KOPT-K1 (cell line): ENCODE measurements around the gene TSHR.
"Not testable (repeated sequence)": the region's sequence is repeated elsewhere in the genome, so short reads cannot be mapped to it uniquely, and the experiment has no call there.

Experiments used
- H3K27ac ChIP-seq: fragments of 200-600 bp; sonication (generic); 2 replicates; pipeline ENCODE4 v1.5.1; 2016; ENCODE audit warnings: antibody characterized with exemption, mild to moderate bottlenecking, low read depth, low read length; ENCODE audit not compliant: poor library complexity, severe bottlenecking
- H3K36me3 ChIP-seq: fragments of 200-600 bp; sonication (generic); 2 replicates; pipeline ENCODE4 v1.5.1; 2017; ENCODE audit warnings: antibody characterized with exemption, mild to moderate bottlenecking, low read length, moderate library complexity; ENCODE audit not compliant: insufficient read depth
- H3K9me3 ChIP-seq: fragments of 200-600 bp; sonication (generic); 2 replicates; pipeline ENCODE4 v1.5.1; 2017; ENCODE audit warnings: antibody characterized with exemption, low read length, mild to moderate bottlenecking; ENCODE audit not compliant: insufficient read depth, poor library complexity, severe bottlenecking

The TSHR gene

GRCh38 chr14:81001447-81001846 is 46.0 kb downstream of the TSHR start:
- H3K36me3 ChIP-seq: peaks cover 9% of the 10 kb centered on the region; the same call in 1 of the 2 replicates
- H3K27ac ChIP-seq: no peak overlapping the region
- H3K9me3 ChIP-seq: no peaks in the 10 kb centered on the region

DNA sequence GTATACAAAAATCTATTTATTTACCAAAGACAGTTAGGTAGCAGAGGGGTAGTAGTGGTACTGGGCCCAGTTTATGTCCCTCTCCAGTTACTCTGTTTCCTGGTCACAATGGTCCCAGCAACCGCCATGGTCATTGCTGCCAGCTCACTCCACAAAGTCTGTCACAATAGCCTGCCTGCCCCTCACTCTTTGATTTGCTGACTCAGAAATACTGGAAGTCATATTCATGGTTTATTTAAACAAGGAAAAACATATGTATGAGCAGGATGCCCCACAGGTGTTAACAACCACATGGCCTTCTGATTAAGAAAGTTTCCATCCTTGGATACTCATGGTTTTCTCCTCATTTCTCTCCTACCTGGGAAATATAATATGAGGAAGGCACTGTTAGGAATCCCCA is 49.2 kb downstream of the TSHR start:
- H3K27ac ChIP-seq: no peak overlapping the region
- peaks cover 9% of the 10 kb centered on the region; the same call in 1 of the 2 replicates for H3K36me3 ChIP-seq

GRCh38 chr14:81005540-81006228 is 50.3 kb downstream of the TSHR start:
- Histone ChIP-seq H3K9me3 (no peaks in the 10 kb centered on the region), H3K36me3 (peaks cover 9% of the 10 kb centered on the region; the same call in 1 of the 2 replicates), H3K27ac (no peak overlapping the region)

More for the DNA sequence above, 49.2 kb downstream of the TSHR start:
- H3K9me3 ChIP-seq: no peaks in the 10 kb centered on the region

- H3K36me3 ChIP-seq: peaks cover 7% of the 10 kb centered on the region; the same call in 1 of the 2 replicates
- H3K9me3 ChIP-seq: no peaks in the 10 kb centered on the region
- no peak overlapping the region for H3K27ac ChIP-seq
Measured at GRCh38 chr14:81006266-81006665, 50.8 kb downstream of the TSHR start.

DNA sequence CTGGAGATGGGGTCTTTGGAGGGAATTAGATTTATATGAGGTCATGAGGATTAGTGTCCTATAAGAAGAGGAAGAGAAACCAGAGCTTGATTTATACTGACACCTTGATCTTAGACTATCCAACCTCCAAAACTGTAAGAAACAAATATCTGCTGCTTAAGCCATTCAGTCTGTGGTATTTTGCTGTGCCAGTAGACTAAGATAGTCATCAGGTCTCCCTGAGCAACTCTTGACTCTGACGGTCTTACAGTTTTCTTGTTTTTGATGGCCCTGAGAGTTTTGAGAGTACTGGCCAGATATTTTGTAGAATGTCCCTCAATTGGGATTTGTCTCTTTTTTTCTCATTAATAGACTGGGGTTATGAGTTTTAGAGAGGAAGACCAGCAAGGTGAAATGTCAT is 51.7 kb downstream of the TSHR start:
- no peaks in the 10 kb centered on the region for H3K9me3 ChIP-seq
- H3K27ac ChIP-seq: no peak overlapping the region
- H3K36me3 ChIP-seq: 0 out of 2 replicates have a peak, but pooled peaks cover 5% of the 10 kb centered on the region

GRCh38 chr14:81009346-81009745 is 53.9 kb downstream of the TSHR start:
- no peak overlapping the region for H3K27ac ChIP-seq
- peaks cover 7% of the 10 kb centered on the region for H3K9me3 ChIP-seq
- no peaks in the 10 kb centered on the region for H3K36me3 ChIP-seq

DNA sequence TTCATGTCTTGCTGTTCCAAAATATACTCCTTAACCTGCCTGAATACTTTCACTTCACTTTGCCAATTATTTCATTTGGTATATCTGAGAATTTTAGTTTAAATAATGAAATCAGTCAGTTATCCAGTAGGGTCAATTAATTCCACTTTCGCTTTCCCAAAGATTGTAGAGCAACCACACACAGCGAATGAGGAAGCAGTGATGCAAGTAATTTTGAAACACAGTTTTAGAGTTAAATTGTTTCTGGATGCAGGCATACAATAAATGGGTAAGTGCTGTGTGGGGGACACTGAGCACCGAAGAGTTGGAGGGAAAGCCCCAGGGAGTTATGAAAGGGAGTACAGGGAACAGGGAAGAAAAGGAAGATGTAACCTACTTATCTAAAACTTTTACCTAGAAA is 62.8 kb downstream of the TSHR start:
- H3K36me3 ChIP-seq: no peaks in the 10 kb centered on the region
- peaks cover 5% of the 10 kb centered on the region for H3K9me3 ChIP-seq
- H3K27ac ChIP-seq: no peak overlapping the region

DNA sequence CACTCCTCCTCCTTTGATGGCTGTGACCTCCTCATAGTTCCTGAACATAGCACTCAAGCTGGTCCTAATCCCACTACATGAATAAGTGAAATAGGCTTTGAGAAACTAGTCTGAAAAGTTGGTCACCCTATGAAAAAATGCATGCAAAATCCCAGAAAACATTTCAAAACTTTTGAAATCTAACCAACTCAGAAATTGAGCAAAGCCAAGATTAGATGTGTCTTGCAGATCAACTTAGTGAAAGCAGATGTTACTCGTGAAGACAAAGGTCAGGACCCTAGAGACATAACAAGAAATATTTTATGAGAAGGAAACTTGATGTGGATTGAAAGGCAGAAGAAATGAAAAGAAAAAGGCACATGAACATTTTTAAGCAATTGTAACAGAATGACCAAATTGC is 63.3 kb downstream of the TSHR start:
- peaks cover under 1% of the 10 kb centered on the region for H3K9me3 ChIP-seq
- H3K27ac ChIP-seq: no peak overlapping the region
- no peaks in the 10 kb centered on the region for H3K36me3 ChIP-seq

DNA sequence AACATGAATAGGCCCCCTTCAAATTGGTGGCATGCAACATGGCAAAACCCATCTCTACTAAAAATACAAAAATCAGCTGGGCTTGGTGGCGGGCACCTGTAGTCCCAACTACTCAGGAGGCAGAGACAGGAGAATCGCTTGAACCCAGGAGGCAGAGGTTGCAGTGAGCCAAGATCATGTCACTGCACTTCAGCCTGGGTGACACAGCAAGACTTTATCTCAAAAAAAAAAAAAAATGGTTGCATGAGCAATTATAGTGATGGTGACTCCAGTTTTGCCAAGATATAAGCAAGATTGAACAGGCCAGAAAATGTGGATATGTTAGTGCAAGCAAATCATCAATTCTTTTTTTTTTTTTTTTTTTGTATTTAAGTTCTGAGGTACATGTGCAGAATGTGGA is 63.7 kb downstream of the TSHR start:
- H3K9me3 ChIP-seq, H3K36me3 ChIP-seq, H3K27ac ChIP-seq: not testable (repeated sequence)

- H3K9me3 ChIP-seq: no peaks in the 10 kb centered on the region
- H3K27ac ChIP-seq: no peak overlapping the region
- no peaks in the 10 kb centered on the region; the same call in 1 of the 2 replicates for H3K36me3 ChIP-seq
Measured at GRCh38 chr14:81023095-81023710, 67.8 kb downstream of the TSHR start.

- Histone ChIP-seq H3K9me3 (no peaks in the 10 kb centered on the region), H3K27ac (no peak overlapping the region), H3K36me3 (peaks cover 7% of the 10 kb centered on the region; the same call in 1 of the 2 replicates)
Measured at GRCh38 chr14:81028461-81028860, 73.0 kb downstream of the TSHR start.

DNA sequence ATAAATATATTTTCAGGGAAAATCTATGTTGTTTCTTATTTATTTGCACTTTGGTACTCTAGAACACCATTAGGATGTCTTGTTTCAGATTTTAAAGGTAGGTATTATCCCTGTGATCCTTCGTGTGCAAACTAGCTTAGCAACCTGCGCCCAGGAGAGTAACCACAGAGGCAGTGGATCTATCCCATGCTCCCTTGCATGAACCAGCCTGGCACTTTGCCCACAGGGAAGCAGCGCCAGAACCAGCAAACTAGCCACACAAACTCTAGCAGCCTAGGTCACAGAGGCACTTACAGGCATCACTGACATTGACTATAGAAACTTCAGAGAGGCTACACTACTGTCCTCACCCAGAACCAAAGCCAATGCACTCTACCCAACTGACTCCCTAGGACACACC is 76.1 kb downstream of the TSHR start:
- 0 out of 2 replicates have a peak, but pooled peaks cover 7% of the 10 kb centered on the region for H3K36me3 ChIP-seq
- no peak overlapping the region for H3K27ac ChIP-seq
- peaks cover 7% of the 10 kb centered on the region for H3K9me3 ChIP-seq

DNA sequence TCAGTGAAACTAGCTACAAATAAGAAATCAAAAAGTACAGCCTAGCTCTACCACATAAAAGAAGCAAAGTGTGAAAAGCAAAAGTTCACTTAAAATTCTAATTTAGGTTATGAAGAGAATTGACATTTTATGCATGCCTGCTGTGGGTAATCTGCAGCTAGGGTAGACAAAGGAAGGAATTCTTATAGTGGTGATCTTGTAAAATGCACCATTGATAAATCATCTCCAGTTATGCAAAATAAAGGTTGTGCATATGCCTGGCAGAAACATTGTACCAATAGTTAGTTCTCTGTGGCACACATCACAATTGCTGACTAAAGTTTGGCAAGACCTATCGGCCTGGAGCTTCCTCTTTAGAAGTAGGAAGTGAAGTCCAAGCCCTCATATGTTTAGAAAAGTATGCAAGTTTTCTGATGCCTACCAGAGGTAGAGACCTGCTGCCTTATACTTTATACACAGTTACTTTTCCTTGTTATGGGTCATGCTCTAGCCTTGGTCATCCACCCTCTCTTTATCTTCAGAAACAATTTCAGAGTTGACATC is 78.3 kb downstream of the TSHR start:
- Histone ChIP-seq H3K36me3 (0 out of 2 replicates have a peak, but pooled peaks cover 7% of the 10 kb centered on the region), H3K27ac (no peak overlapping the region)

DNA sequence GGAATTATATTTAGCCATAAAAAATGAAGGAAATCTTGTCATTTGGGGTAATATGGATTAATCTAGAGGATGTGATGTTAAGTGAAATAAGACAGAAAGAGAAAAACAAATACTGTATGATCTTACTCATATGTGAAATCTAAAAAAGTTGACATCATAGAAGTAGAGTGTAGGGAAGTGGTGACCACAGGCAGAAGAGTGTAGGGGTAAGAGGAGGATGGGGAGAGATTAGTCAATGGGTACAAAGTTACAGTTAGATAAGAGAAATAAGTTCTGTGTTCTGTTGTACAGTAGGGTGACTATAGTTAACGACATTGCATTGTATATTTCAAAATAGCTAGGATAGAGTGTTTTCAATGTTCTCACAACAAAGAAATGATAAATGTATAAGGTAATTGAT is 87.0 kb downstream of the TSHR start:
- Histone ChIP-seq H3K36me3 (no peaks in the 10 kb centered on the region), H3K9me3 (peaks cover 5% of the 10 kb centered on the region)

More for the DNA sequence above, 78.3 kb downstream of the TSHR start:
- H3K9me3 ChIP-seq: peaks cover 12% of the 10 kb centered on the region

DNA sequence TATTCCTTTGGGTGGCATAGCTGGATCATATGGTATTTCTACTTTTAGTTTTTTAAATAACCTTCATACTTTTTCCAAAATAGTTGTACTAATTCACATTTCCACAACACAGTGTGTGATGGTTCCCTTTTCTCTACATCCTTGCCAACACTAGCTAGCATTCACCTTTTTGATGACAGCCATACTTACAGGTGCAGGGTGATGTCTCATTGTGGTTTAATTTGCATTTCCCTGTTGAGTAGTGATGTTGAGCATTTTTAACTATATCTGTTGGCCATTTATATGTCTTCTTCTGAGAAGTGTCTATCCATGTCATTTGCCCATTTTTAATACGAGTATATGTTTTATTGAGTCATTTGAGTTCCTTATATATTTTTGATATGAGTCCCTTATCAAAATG is 96.1 kb downstream of the TSHR start:
- H3K36me3 ChIP-seq: peaks cover 10% of the 10 kb centered on the region; the same call in 1 of the 2 replicates
- peaks cover 51% of the 10 kb centered on the region for H3K9me3 ChIP-seq
- H3K27ac ChIP-seq: no peak overlapping the region

More for the DNA sequence above, 87.0 kb downstream of the TSHR start:
- no peak overlapping the region for H3K27ac ChIP-seq
